Central memory CD8-positive, alpha-beta T cell (primary cell): ENCODE measurements around the gene NCBP1.
"Not testable (repeated sequence)": the region's sequence is repeated elsewhere in the genome, so short reads cannot be mapped to it uniquely, and the experiment has no call there.

Source experiments
- ATAC-seq: fragments of 150-1000 bp; cut with Tn5 transposase; replicated peaks from 2 replicates; pipeline ENCODE4 v1.10.0; 2022; ENCODE audit warnings: mild to moderate bottlenecking, moderate FRiP score, moderate number of reproducible peaks; ENCODE audit not compliant: poor library complexity, severe bottlenecking; ENCODE audit errors: extremely low read depth
- DNase-seq, 2 donors: peaks; one replicate each; pipeline ENCODE4 v3.0.0; 2021; ENCODE audit warnings: low spot score in 2 of 2
- H3K27ac Mint-ChIP-seq: one replicate; pipeline ENCODE4 v1.8.0; 2022; ENCODE audit warnings: low read depth, mild to moderate bottlenecking, moderate library complexity, mixed read lengths
- H3K27me3 Mint-ChIP-seq: one replicate; pipeline ENCODE4 v1.8.0; 2022; ENCODE audit warnings: mixed read lengths
- H3K36me3 Mint-ChIP-seq: one replicate; pipeline ENCODE4 v1.8.0; 2022; ENCODE audit warnings: mild to moderate bottlenecking, moderate library complexity, mixed read lengths; ENCODE audit not compliant: insufficient read depth
- H3K4me1 Mint-ChIP-seq: one replicate; pipeline ENCODE4 v1.8.0; 2022; ENCODE audit warnings: mixed read lengths
- H3K4me3 Mint-ChIP-seq: one replicate; pipeline ENCODE4 v1.8.0; 2022; ENCODE audit warnings: mild to moderate bottlenecking, moderate library complexity, mixed read lengths
- H3K9me3 Mint-ChIP-seq: one replicate; pipeline ENCODE4 v1.8.0; 2022; ENCODE audit warnings: mixed read lengths

NCBP1 gene, protein sequence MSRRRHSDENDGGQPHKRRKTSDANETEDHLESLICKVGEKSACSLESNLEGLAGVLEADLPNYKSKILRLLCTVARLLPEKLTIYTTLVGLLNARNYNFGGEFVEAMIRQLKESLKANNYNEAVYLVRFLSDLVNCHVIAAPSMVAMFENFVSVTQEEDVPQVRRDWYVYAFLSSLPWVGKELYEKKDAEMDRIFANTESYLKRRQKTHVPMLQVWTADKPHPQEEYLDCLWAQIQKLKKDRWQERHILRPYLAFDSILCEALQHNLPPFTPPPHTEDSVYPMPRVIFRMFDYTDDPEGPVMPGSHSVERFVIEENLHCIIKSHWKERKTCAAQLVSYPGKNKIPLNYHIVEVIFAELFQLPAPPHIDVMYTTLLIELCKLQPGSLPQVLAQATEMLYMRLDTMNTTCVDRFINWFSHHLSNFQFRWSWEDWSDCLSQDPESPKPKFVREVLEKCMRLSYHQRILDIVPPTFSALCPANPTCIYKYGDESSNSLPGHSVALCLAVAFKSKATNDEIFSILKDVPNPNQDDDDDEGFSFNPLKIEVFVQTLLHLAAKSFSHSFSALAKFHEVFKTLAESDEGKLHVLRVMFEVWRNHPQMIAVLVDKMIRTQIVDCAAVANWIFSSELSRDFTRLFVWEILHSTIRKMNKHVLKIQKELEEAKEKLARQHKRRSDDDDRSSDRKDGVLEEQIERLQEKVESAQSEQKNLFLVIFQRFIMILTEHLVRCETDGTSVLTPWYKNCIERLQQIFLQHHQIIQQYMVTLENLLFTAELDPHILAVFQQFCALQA

DNA sequence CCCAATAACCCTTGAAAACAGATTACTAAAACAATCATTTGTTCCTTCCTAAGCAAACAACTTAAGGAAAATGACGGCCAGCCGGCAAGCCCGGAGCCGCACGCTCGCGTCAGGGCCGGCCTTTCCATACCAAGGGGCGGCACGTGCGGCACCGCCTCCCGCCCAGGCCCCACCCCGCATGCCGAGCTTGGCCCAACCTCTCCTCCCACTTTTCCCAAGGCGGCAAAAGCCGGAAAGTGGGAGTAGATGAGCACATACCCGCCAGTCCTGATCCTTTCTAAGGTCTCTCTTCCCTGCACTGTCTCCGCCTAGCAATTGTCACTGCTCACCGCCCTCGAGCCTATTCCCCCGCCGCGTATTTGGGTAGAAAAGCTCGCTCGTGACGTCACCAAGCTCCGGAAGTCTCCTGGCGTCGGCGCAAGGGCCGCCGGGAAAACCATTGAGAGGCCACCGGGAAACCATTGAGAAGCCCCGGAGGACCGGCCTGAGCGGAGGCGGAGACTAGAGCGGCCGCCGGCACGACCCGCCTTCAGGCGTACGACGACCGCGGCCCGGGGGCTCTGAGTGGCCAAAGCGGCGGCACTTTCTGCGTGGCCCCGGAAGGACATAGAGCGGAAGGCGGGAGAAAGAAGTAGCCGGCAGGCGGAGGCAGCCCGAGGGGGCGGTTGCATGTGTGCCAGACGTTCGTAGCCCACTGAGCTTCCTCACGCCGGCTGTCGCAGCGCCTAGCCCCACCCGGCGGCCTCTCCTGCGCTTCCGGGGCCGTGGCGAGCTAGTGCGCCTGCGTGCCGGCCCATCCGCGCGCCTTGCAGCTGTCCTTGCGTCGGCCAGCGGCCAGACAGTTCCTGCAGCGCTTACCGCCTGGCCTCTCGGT lies at the start of gene NCBP1, which contains the start of gene TSTD2:
Gene NCBP1, plus strand, starts transcription at position 837 of the 874 bp plus-strand sequence. CDS start 61 bp downstream, outside the sequence.
Gene TSTD2, minus strand, starts transcription at position 384 of the 874 bp plus-strand sequence. CDS start 5,806 bp downstream, outside the sequence.
- H3K4me1 Mint-ChIP-seq, result peaks cover 55% of the 10 kb centered on the region
- H3K9me3 Mint-ChIP-seq, result no peaks in the 10 kb centered on the region
- ATAC-seq (peak; percentile 85), DNase-seq (peak; percentile 93 to 96)
- no peaks in the 10 kb centered on the region for H3K27me3 Mint-ChIP-seq
- peaks cover 27% of the 10 kb centered on the region for H3K36me3 Mint-ChIP-seq
- H3K27ac Mint-ChIP-seq, result peak within 1 kb of the TSS; percentile 98
- peak within 1 kb of the TSS; percentile 90 for H3K4me3 Mint-ChIP-seq

DNA sequence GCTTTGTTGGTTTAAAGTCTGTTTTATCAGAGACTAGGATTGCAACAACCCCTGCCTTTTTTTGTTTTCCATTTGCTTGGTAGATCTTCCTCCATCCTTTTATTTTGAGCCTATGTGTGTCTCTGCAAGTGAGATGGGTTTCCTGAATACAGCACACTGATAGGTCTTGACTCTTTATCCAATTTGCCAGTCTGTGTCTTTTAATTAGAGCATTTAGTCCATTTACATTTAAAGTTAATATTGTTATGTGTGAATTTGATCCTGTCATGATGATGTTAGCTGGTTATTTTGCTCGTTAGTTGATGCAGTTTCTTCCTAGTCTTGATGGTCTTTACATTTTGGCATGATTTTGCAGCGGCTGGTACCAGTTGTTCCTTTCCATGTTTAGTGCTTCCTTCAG lies 48.8 kb upstream of the NCBP1 start:
- H3K9me3 Mint-ChIP-seq, H3K36me3 Mint-ChIP-seq, DNase-seq, H3K27ac Mint-ChIP-seq, H3K4me1 Mint-ChIP-seq, H3K4me3 Mint-ChIP-seq, H3K27me3 Mint-ChIP-seq, ATAC-seq: not testable (repeated sequence)

DNA sequence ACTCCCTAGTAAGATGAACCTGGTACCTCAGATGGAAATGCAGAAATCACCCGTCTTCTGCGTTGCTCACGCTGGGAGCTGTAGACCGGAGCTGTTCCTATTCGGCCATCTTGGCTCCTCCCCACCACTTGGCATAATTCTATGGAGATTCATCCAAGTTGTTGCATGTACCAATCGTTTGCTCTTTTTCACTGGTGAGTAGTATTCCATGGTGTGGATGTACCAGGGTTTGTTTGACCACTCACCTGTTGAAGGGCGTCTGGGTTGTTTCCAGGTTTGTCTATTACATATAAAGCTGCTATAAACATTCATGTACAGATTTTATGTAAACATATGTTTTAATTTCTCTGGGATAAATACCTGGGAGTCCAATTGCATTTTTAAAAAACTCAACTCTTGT lies 46.7 kb upstream of the NCBP1 start:
- not testable (repeated sequence) for H3K27me3 Mint-ChIP-seq, H3K4me1 Mint-ChIP-seq, H3K9me3 Mint-ChIP-seq, DNase-seq, H3K4me3 Mint-ChIP-seq, H3K27ac Mint-ChIP-seq, ATAC-seq, H3K36me3 Mint-ChIP-seq

DNA sequence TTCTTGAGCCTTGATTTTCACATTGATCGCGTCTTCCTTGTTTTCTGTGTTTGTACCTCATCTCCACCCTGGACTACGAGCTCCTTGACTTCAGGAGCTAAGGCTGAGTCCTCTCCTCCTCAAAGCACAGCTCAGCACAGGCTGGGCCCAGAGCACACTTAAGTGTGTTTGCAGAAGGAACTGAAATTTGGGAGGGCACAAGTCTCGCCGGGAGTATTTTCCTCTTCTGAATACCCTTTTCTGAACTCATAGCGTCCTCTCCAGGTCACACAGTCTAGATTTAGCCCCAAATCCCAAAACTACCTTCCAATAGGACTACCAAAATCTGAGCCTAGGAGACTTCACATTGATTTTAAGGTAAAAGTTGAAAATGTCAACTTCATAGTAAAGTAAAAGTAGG lies 42.1 kb upstream of the NCBP1 start:
- H3K27ac Mint-ChIP-seq, result no peak overlapping the region
- peaks cover 16% of the 10 kb centered on the region for H3K27me3 Mint-ChIP-seq
- no peaks in the 10 kb centered on the region for H3K36me3 Mint-ChIP-seq

DNA sequence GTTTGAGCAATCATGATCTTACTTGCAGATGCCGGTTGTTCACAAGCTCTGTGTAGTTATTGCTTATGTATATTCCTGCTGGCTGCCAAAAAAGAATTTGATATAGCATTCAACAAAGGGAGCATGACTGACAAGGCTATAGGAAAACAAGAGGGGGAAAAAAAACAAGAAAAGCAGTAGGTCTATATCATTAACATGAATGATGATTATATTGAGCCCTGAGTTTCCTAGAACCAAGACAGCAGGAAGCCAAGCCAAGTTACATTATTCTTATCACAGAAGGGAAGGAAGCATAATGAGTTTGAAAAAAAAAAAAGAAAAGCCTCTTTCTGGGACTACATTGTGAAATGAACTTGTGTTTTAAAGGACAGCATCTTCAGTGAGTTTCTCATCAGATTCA lies 41.5 kb upstream of the NCBP1 start:
- ATAC-seq (no peak), DNase-seq (no peak)
- Mint-ChIP-seq H3K27ac (no peak overlapping the region), H3K4me1 (no peaks in the 10 kb centered on the region), H3K36me3 (no peaks in the 10 kb centered on the region), H3K9me3 (no peaks in the 10 kb centered on the region), H3K4me3 (no peak overlapping the region), H3K27me3 (peaks cover 17% of the 10 kb centered on the region)

More for the DNA sequence above, 42.1 kb upstream of the NCBP1 start:
- H3K4me3 Mint-ChIP-seq, result no peak overlapping the region
- H3K9me3 Mint-ChIP-seq, result no peaks in the 10 kb centered on the region
- DNase-seq (no peak), ATAC-seq (no peak)
- no peaks in the 10 kb centered on the region for H3K4me1 Mint-ChIP-seq

DNA sequence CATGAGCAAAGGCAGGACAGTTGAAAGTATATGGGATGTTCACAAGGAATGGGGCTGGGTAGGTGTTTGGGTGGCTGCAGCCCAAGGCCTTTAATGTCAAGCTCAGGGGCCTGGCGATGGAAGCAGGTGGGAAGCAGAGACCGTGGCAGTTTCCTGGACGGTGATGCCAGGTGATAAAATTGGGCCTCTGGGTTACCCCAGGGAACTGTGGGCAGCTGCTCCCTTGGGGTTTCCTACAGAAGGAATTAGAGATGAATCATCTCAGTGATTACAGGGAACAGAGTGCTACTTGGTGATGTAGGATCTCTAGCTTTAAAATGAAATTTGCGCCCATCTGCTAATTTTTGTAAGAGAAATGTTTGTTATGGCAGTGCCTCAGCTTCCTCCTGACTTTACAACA lies 39.7 kb upstream of the NCBP1 start:
- peaks cover 7% of the 10 kb centered on the region for H3K4me1 Mint-ChIP-seq
- ATAC-seq (no peak), DNase-seq (no peak)
- no peaks in the 10 kb centered on the region for H3K9me3 Mint-ChIP-seq
- no peaks in the 10 kb centered on the region for H3K36me3 Mint-ChIP-seq
- H3K27me3 Mint-ChIP-seq, result peaks cover 17% of the 10 kb centered on the region
- H3K27ac Mint-ChIP-seq, result no peak overlapping the region
- H3K4me3 Mint-ChIP-seq, result no peak overlapping the region

DNA sequence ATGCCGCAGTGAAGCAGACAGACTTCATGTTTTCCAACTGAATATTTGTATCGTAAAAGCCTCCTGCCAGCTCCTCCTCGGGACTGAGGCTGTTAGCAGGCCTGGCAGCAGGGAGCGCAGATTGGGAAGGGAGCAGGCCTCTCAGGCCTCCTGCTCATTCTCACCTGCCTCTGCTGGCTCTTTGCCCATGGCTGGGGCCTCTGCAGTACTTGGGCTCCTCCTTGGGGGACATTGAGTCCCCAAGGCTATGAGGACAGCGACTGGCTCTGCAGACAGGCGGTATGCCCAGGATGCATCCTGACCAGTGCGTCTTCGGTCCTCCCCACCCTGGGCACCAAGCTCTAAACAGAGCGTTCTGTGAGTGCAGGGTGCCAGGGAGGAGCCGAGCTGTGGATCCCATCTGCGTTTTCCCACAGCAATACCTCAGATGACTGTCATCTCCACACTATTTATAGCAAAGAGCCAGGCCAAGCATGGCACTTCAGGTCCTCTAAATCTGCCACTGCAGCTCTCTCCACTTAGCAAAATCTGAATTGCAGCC lies 39.2 kb upstream of the NCBP1 start:
- Mint-ChIP-seq H3K9me3 (no peaks in the 10 kb centered on the region), H3K36me3 (no peaks in the 10 kb centered on the region), H3K27me3 (peaks cover 17% of the 10 kb centered on the region), H3K27ac (no peak overlapping the region), H3K4me1 (peaks cover 9% of the 10 kb centered on the region), H3K4me3 (no peak overlapping the region)
- no peak for DNase-seq
- no peak for ATAC-seq

DNA sequence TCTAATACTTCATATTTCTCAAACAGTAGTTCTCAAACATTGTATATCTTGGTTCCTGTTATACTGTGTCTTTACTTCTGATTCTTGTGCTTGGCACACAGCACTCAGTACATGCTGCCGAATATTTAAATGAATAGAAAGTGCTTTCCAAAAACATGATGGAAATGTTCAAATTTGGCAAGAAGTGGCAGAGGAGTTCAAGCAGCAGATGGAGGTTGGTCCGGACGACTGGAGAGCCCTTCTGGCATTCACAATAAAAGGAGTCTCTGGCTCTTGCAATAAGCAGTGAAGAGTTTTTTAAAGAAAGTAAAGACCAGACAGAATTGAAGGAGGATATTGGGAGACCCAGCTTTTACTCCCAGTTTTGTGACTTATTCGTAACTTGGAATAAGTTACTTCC lies 36.7 kb upstream of the NCBP1 start:
- Mint-ChIP-seq H3K4me3 (no peak overlapping the region), H3K27me3 (peaks cover 9% of the 10 kb centered on the region), H3K4me1 (peaks cover 9% of the 10 kb centered on the region), H3K27ac (no peak overlapping the region), H3K36me3 (peaks cover 11% of the 10 kb centered on the region), H3K9me3 (no peaks in the 10 kb centered on the region)
- DNase-seq, result no peak
- no peak for ATAC-seq

DNA sequence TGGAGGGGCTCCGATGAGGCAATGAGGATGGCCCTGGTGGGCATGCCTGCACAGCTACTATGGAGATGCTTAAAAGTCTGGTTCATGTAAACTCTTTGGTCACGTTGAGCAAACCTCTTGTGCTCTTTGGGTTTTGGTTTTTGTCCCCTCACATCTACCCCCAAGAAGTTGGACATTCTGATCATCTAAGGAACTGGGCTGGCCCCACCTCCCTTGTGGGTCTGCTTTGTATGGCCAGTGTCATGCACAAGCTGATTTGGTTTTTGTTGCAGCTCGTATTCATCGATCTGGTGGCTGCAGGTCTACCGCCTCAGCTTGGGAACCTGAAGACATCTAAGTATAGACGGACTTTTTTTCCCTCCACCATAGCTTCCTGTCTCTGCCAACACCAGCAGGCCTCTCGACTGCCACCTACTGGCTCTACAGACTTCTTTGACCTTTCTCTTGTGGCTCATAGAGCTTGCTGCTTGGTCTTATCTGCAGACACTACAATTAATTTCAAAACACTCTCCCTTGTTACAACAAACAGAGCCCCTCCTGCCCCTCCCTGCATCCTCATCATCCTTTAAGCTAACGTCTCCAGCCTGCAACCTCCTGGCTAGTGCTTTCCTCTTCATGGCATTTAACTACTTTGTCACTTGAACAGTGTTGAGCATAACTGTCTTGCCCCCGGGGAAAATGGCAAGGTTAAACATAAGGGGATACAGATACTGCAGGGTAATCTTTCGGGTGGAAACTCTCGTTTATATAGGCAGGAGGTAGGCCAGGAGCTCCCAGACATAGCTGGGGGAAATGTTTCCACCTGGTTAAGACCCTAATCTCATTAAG lies 34.9 kb upstream of the NCBP1 start:
- no peaks in the 10 kb centered on the region for H3K9me3 Mint-ChIP-seq
- H3K27ac Mint-ChIP-seq, result no peak overlapping the region
- H3K36me3 Mint-ChIP-seq, result peaks cover 14% of the 10 kb centered on the region
- peaks cover 9% of the 10 kb centered on the region for H3K4me1 Mint-ChIP-seq
- peaks cover 9% of the 10 kb centered on the region for H3K27me3 Mint-ChIP-seq
- ATAC-seq (peak; percentile 93), DNase-seq (peak; percentile 47 to 55)
- H3K4me3 Mint-ChIP-seq, result peak overlapping the region; percentile 39

DNA sequence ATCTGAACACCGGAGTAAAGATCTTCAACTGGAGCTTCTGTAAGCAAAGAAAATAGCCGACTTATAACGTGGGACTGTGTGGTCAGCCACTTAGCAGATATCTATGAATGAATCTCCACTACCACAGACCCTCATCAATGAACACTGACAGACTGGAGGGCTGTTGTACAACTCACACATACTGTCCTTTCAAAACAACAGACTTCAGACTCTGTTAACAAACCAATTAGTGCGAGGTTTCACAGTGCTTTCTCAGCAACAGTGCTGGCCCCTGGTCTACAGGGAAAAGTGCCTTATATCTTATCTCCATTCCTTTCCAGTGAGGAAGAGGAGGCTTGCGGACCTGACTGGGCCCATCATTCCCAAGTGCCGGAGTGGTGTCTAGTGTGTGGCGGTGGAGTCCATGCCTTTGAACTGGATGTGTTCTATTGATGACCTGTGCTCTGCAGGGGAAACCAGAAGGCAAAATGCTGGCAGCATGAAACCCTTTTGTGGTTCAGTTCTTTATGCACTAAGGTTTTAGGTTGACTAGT lies 34.2 kb upstream of the NCBP1 start:
- Mint-ChIP-seq H3K9me3 (no peaks in the 10 kb centered on the region), H3K4me1 (peaks cover 9% of the 10 kb centered on the region), H3K36me3 (peaks cover 17% of the 10 kb centered on the region), H3K4me3 (no peak overlapping the region), H3K27me3 (peaks cover 9% of the 10 kb centered on the region), H3K27ac (no peak overlapping the region)
- no peak for ATAC-seq
- no peak for DNase-seq

DNA sequence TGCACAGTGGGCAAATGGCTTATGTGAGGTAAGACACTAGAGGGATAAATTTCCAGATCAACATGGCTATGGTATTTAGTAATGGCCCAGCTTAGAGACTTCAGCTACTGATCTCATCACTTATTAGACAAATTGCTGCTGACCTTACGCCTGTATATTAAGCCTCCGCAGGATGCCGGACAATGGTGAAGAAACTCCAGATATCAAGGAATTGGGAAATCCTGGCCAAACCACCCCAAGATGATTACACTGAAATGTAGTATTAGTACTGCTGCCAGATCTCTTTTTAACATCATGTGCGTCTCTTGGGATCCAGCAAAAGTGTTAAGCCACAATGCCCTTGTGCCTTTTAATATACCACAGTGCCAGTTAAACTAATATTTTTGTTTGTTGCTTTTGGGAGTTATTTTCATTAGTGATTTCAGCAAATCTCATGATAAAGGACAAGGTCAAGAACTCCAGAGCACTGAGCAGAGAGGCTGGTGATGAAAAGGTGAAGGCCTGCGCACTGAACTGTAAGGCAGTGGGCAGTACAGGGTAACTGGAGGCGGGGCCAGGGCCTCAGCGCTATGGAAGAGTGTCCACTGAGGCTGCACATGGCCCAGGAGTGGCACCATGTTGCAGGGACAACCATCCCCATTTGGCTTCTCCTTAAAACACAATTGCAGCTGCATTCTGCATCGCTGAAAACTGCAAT lies 32.9 kb upstream of the NCBP1 start:
- Mint-ChIP-seq H3K9me3 (no peaks in the 10 kb centered on the region), H3K27ac (no peak overlapping the region), H3K4me1 (peaks cover 9% of the 10 kb centered on the region), H3K4me3 (no peak overlapping the region), H3K36me3 (peaks cover 27% of the 10 kb centered on the region), H3K27me3 (peaks cover 9% of the 10 kb centered on the region)
- ATAC-seq, result no peak
- DNase-seq, result no peak
